Measurements from ENCODE around the gene S100A4.
A peak's percentile ranks its signal among the peaks of the same experiment; 100 is the strongest.
"Not testable (repeated sequence)": the region's sequence is repeated elsewhere in the genome, so short reads cannot be mapped to it uniquely, and the experiment has no call there.

Gene S100A4

DNA sequence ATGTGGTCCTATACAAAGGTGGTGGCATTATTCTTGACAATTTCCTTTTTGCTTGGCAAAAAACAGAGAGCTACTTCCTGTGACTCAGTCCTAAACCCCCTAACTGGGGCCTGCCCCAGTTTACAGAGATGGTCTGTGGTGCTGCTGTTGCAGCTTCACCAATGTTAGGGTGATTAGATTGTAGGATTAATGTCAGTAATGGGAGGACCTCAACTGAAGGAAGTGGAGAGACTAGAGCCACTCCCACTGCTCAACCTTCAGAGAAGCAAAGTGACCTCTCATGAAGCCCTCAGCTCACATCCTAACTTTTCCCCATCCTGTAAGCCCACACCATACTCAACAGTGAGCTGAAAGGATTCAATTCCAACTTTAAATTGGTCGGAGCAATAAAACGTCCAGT is 13.4 kb downstream of the S100A4 start:
- peak; percentile 61 for DNase-seq

DNA sequence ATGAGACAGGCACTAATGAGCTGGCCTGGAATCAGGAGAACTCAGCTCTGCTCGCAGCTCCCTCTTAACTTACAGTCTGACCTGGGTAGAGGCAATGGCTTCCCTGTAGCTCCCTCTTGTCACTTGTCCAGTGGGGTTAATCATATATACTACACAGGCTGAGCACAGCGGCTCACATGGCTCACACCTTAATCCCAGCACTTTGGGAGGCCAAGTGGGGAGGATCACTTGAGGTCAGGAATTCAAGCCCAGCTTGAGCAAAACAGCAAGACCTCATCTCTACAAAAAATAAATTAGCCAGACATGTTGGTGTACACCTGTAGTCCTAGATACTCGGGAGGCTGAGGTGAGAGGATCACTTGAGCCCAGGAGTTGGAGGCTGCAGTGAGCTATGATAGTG is 14.0 kb downstream of the S100A4 start:
- DNase-seq, result no peak

DNA sequence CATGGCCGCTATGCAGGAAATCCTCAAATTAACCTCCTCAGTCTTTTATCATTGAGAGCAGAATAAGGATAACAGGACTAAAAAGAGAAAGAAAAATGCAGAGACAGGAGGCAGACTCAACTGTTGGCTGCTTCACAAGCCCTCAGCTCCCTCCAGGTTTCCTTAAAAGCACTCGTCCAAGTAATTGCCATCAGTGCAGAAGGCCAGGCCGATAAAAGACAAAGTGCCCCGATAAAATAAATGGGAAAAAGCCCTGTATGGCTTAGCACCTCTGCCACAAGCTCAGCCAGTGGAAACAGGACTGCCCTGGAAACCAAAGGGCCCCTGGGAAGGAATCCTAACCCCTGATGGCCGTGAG is 17.9 kb downstream of the S100A4 start:
- no peak for DNase-seq

DNA sequence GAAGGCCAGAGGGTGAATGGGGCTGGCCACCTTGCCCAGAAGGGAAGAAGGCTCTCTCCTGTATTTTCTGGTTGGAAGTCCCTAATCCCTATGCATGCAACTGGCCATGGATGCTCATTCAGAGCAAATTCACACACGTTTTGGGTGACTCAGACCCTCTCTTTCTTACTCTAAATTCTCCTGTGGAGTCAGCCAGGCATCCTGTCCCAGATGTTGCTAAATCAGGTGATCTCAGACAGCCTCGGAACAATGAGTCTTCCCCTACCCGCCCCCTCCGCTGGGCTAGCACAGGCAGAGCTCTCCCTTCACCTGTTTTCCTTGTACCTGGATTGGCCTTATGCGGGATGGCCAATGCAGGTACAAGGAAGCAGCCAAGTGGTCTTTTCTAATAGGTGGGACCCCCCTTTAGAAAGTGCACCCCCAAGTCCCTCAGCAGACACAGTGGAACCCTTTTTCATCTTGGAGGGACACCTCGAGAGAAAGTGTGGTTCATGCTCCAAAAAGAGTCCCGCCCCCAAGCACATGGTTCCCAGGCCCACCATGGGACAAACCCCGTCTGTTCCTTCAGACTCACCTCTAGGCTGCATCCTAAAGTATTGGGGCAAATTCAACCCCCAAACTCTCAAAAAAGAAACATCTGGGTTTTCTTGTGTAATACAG is 18.5 kb downstream of the S100A4 start:
- no peak for DNase-seq

DNA sequence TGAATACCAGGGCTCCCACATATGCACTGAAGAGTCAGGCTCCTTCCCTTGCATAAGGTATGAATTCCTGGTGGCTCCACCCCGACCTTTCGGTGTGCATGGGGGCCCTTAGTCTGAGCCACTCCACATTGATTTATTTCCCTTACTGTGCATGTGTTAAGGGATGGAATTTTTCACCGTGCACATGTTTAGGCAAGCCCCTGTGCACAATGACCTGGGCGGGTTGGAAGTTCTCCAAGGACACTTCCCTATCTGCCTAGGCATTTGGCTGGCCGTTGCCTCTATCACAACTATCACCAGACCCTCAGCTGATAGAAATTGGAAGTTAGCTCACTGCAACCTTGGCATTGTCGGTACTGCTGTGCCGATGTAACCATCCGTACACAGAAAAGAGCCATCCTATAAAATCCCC is 19.5 kb downstream of the S100A4 start:
- DNase-seq, result no peak

DNA sequence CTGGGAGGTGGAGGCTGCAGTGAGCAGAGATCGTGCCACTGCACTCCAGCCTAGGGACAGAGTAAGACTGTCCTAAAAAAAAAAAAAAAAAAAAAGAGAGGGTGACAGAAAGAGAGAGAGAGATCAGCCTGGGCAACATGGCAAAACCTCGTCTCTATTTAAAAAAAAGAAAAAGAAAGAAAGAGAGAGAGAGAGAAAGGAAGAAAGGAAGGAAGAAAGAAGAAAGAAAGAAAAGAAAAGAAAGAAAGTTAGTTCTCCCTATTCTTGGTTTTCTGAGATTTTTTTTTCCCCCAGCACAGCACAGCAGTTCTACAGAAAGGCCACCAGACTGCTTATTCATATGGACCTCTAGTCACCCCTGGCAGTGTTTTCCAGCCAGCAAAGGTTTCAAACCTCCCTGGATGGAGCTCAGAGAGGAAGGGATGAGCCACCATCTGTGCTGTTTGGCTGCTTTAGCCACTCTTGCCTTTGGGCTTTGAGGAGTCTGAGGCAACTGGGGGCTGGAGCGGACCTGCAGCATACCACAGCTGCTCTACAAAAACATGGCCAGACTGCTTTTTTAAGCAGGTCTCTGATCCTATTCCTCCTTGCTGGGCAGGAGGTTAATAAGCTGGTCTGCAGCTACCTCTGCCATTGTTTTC is 20.4 kb downstream of the S100A4 start:
- no peak for DNase-seq

DNA sequence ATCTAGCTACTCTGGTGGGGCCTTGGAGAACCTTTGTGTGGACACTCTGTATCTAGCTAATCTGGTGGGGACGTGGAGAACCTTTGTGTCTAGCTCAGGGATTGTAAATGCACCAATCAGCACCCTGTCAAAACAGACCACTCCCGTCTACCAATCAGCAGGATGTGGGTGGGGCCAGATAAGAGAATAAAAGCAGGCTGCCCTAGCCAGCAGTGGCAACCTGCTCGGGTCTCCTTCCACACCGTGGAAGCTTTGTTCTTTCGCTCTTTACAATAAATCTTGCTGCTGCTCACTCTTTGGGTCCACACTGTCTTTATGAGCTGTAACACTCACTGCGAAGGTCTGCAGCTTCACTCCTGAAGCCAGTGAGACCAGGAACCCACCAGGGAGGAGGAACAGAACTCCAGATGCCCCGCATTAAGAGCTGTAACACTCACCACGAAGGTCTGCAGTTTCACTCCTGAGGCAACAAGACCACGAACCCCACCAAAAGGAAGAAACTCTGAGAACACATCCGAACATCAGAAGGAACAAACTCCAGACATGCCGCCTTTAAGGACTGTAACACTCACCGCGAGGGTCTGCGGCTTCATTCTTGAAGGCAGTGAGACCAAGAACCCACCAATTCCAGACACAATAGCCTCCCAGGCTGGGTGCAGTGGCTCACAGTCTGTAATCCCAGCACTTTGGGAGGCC is 23.1 kb downstream of the S100A4 start:
- not testable (repeated sequence) for DNase-seq

DNA sequence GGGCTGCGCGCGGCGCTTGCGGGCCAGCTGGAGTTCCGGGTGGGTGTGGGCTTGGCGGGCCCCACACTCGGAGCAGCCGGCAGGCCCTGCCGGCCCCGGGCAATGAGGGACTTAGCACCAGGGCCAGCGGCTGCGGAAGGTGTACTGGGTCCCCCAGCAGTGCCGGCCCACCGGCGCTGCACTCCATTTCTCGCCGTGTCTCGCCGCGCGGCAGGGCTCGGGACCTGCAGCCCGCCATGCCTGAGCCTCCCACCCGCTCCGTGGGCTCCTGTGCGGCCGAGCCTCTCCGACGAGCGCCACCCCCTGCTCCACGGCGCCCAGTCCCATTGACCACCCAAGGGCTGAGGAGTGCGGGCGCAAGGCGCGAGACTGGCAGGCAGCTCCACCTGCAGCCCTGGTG is 23.8 kb downstream of the S100A4 start:
- not testable (repeated sequence) for DNase-seq

DNA sequence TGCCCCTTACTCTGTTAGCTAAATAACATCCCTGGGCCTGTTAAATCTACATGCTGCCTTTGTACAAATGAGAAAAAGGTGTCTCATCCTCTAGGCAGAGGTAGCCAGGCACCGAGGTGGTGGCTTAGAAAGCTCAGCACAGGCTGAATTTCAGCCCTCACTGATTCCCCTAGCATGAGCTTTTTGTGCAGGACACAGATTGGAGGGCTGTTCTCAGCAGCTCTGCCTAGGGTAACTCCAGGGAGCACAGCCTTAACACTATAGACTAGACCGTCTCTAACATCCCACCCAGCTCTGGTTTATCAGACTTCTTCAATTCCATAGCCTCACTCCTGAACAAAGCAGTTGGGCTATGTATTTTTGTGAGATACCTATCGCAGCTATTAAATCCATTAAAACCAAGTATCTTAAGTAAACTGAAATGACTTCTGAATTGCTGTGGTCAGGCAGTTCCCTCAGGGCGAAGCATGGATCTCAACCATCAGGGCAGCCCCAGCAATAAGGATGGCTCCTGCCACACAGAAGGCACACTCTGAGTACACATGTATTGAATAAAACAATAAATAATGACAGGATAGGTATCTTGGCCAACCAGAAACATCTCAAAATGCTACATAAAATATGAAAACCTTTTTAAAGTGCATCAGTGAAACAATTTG is 24.7 kb downstream of the S100A4 start:
- DNase-seq, result no peak

DNA sequence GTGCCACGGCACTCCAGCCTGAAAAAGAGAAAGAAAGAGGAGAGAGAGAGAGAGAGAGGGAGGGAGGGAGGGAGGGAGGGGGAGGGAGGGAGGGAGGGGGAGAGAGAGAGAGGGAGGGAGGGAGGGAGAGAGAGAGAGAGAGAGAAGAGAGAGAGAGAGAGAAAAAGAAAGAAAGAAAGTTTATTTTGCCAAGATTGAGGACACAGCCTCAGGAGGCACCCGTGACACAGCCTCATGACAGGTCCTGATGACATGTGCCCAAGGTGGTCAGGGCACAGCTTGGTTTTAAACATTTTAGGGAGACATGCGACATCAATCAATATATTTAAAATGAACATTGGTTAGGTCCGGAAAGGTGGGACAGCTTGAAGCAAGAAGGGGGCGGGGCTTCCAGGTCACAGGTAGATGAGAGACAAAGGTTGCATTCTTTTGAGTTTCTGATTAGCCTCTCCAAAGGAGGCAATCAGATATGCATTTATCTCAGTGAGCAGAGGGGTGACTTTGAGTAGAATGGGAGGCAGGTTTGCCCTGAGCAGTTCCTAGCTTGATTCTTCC is 25.4 kb downstream of the S100A4 start:
- not testable (repeated sequence) for DNase-seq

DNA sequence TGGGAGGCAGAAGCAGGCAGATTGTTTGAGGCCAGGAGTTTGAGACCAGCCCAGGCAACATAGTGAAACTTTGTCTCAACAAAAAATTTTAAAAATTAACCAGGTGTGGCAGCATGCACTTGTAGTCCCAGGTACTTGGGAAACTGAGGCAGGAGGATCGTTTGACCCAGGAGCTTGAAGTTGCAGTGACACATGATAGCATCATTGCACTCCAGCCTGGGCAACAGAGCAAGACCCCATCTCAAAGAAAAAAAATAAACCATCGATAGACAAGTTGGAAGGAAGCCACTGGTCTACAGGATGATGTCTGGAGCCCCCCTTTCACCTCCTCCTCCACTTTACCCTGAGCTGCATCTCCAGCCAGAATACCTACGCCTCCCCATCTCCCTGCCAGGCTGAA is 26.4 kb downstream of the S100A4 start:
- DNase-seq, result no peak

DNA sequence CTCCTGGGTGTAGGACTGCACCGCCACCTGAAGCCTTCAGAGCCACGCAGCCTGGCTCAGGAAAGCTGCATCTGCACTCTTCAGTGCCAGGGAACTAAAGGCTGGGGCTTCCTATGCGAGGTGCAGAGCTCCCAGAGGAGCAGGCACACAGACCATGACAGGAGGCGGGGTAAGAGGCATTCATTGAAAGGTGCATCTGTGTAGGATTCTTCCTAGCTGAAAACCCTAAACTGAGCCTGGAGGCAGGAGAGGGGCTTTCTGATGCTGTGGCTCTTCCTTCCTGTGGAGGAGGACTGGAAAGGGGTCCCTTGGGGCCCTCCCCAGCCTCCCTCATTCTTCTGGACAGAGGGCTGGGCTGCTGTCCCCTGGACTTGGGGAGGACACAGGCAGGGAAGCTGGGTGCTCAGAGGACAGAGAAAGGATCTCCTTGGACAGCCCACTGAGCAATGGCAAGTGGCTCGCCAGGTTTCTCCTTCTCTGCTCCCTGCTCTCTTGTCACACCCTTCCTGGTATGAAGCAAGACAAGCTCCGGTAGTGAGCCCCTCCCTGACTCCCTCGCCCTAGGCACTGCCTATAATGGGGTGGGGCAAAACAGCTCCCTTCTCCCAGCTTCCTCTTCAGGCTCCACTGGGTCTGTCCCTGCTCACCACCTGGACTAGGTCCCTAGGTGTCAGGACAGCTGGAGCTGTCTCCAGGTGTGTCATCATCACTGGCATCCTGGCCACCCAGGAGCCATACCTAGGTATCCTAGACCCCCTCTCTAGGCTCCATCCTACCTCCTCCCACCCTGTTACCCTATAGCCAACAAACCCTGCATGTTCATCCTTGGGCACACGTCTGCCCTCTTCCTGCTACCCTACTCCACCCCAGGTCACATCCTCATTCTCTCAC is 29.9 kb downstream of the S100A4 start:
- DNase-seq, result no peak

DNA sequence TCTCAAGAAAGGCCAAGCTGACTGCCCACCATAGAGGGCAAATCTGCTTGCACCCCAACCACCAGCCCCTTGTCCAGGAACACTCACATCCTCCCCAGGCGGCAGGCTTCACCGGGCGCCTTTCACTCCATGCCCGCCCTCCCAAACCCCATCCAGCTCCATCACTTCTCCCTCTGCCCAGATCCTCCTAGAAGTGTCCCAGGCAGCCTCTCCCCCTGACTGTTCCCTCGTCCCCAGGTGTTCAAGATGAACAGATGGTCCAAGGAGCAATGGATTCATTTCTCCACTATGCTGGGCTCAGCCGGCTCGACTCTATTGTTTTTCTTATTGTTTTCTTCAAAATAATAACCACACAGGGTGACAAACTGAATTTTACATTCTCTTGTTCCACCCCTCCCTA is 31.9 kb downstream of the S100A4 start:
- no peak for DNase-seq

DNA sequence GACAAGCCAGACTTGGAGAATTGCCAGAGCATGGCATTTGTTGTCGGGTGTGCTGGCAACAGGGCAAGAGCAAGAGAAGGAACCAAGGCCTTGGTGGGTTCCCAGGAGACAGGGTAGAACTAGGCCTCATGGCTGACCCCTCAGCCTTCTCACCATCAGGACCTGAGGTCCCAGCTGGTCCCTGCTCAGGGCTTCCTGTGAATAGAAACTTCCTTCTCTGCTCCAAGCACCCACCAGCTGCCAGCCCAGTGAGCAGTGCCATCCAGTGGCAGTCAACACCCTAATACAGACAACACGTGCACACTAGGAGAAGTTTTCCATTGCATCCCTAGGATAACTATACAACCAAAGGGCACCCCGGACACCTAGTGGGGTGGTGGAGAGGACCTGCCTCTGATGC is 32.6 kb downstream of the S100A4 start:
- DNase-seq, result peak; percentile 38

DNA sequence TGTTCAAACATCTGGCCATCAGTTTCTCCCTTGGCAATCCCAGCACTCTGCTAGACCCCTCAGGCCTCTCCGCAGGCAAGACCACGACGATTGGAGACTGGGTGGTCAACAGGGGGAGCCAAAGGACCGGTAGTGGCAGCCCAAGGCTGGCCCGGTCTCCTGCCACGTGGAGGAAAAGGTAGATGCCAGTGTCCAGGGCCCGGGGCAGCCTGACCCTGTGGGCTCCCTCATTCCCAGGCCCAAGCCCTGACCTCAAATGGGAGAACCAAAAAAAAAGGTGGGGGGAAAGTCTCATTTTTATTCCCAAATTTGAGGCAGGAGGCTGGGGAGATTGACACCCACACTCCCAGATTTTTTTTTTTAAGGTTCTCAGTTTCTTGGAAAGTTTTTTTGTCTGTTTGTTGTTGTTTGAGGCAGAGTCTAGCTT is 34.6 kb downstream of the S100A4 start:
- DNase-seq, result peak; percentile 90

DNA sequence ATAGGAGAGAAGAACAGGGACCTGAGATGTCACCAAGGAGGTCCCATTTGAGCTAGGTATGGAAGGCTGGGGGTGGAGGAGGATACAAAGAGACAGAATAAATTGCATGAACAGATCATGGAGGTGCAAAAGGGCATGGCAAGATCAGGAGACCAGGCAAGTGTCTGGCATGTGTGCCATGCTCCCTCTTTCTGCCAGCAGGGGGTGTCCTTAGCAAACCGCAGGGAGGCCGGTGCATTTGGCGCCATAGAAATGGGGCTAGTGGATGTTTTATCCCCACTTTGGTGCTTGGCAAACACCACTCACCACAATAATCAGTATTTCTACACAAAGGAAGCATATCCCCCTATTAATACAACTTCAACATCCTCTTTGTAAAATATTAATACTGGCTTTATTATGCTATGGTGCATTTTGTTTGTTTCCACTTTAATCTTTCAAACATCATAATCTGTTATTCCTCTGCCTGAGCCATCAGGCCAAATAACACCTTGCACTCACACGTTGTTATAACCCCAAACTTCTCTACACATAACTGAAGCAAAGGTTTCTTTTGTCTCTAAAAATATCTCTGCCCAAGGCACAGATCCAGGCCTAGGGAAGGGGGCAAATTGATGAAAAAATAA is 35.8 kb downstream of the S100A4 start:
- peak; percentile 82 for DNase-seq

DNA sequence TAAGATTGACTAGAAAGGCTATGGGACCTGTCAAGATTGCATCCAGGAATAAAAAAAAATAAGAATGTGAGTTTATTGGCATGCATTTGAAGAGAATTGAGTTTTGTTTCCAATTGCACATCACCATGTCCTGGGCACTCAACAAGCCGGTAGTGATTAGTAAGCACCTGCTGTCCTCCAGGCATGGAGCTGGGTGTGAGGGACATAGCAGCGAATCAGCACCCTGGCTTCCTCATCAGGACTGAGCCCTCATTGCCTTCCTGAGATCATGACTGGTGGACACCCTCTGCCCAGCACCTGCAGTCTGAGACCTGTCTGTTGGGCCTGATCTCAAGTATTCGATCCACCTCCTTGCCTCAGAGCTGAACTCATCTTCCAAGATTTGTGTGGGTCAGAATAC is 36.6 kb downstream of the S100A4 start:
- DNase-seq, result no peak

DNA sequence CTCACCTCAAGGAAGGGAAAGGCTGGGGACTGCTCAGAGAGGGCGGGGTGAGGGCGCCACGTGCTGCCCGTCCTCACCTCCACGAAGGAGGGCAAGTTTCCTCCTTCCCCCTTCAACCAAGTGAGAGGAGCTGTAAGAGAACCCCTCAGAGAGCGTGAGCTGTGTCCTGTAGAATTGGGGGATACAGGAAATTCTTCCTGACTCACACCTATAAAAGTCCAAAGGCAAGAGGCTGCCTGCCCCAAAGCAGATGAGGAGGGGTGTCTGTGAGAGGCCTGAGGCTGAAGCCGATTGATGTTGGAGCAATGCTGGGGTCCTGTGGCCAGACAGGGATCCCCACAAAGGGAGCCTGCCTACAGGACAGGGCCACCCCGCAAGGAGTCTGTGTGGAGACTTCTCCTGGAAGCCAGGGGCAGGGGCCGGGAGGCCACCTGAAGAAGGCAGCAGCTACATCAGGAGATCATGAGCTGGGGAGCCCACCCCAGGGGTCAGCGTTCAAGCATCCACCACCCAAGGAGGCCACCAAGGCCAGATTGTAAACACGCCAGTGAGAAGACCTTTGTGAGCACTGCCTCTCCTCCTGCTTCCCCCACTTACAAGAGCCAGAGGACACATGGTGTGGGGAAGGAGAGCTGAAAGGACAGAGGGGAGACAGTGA is 37.6 kb downstream of the S100A4 start:
- DNase-seq, result no peak

DNA sequence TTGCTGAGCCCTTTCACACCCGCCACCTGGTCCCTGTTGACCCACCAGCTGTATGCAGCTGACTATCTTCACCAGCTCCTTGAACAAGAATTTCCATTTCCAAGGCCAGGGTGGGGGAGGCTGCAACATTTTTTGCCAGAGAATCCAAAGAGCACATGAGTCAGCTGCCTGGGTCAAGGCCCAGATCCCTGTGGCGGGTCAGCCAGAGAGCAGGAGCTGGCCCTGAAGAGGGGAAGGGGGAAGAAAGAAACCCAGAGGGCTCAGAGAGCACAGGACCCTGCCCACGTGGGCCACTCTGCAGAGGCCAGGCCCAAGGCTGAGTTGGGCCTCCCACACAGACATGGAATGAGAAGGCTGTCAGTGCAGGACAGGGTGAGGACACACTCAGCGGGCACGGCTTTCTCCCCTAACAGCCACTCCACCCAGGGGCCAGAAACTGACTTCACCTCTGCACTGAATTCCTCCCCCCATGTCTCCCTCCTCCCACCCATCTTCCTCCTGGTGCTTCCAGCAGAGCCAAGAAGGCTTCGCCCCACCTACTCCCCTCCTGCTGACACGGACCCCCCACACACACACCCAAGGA is 38.7 kb downstream of the S100A4 start:
- no peak for DNase-seq

DNA sequence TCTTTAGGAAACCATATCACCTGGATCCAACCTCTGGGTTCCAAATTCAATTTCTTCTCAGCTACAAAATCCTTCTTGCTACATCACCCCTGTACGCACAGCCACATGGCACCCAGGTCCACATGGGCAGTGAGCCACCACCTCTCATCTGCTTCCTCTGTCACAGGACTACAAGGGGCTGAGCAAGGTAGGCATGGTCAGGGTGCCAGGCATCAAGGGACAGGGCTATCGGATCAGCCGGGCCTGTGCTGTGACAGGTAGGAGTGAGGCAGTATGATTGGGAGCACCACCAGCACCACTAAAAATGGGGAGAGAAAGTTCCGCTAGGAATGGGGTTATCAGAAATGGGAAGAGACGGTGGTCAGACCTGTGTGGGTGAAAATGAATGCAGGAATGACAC is 39.2 kb downstream of the S100A4 start:
- DNase-seq, result no peak

DNA sequence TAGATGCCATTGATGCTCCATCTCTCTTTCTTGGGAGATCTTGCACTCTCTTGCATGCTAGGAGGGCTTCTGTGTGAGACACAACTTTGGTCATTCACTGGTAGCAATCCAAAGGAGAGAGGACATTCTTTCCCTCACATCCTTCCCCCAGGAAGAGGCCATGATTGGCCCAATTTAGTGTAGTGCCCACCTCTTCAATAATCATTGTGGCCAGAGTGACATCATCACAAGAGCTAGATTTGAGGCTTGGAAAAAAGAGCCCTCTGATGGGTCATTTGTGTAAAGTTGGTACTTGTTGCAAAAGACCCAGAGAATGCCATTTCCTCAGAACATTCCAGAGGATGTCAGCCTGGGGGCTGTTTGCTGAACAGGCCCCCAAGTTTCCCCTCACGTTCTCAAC is 40.0 kb downstream of the S100A4 start:
- no peak for DNase-seq

All from RPMI8226 (cell line).